ENCODE results near the gene NCKIPSD. TPM values are rescaled to one million over a fixed set of nuclear protein-coding genes. Genes with fewer than 3 reads are reported as not detected.

The NCKIPSD gene
- 15.9 and 18.9 TPM in 2 replicates for total RNA-seq

GRCh38 chr3:48685603-48686511 lies at the start of gene NCKIPSD:
Gene NCKIPSD, minus strand, starts transcription at chr3:48685915. Its CDS starts 108 bp downstream, at chr3:48685807.

DNA sequence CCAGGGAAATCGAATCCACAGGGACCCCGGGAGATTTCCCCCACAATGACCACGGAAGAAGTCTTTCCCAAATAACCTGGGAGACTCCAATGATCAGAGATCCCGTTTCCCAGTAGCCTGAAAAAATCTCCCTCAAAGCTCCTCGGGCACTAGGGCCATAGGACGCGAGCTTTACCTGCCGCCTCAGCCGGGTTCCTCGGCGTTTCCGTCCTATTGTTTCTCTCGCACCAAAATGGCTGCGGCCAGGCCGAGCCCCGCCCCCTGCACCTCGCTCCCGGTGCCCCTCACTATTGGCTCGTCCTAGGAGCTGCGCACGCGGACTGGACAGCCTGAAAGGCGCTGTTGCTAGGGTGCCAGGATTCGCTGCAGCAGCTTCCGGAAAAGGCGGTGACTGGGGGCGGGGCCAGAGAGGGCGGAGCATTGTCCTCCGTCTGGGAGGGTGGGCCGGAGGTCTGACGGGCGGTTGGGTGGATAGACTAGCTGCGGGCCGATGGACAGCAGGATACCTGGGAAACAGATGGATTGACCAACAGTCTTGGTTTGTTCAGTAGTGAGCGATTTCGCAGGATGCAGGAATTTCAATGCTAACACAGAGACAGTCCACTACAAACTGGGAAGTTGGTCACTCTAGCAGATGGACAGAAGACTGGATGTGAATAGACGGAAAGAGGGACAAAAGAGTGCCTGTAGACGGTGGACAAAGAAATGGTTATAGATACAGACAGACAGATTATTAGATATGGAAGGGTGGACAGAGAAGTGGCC lies 31.4 kb upstream of the NCKIPSD start, which contains the start of gene IP6K2:
Gene IP6K2, minus strand, starts transcription at position 240 of the 765 bp plus-strand sequence. CDS start 21,930 bp downstream, outside the sequence.

DNA sequence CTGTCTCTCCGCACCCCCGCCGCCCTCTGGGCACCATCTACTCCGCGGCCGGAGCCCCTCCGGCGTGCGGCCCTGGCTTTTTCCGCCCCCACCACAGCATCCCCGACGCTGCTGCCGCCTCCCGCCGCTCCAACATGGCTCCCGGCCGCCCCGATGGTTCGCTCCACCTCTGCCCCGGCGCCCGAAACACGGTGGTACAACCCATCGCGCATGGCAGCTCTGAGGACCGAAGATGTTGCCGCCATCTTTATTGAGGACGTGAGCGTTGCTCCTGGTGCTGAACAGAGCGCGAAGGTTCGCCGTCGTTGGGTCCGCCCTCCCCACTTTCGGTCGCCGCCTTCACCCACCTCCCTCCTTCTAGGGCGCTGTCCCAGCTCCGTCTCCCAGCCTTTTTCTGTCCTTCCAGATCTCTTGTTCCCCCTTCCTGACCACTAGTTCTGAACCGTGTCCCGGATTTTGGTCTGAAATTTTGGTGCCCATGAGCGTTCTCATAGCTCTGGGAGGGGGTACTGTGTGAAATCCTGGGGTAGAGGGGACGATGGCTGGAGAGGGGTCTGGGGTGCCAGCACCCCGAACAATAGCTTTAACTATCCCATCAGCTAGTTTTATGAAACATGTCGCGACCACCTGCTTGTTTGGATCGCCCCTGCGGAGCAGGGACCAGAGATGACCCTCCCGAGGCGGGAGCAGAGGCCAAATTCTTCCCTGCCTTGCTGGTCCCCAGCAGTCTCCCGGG lies 22.8 kb downstream of the NCKIPSD start, which contains the start of gene CELSR3:
Gene CELSR3, minus strand, starts transcription at position 134 of the 736 bp plus-strand sequence. CDS start 252 bp downstream, outside the sequence.

DNA sequence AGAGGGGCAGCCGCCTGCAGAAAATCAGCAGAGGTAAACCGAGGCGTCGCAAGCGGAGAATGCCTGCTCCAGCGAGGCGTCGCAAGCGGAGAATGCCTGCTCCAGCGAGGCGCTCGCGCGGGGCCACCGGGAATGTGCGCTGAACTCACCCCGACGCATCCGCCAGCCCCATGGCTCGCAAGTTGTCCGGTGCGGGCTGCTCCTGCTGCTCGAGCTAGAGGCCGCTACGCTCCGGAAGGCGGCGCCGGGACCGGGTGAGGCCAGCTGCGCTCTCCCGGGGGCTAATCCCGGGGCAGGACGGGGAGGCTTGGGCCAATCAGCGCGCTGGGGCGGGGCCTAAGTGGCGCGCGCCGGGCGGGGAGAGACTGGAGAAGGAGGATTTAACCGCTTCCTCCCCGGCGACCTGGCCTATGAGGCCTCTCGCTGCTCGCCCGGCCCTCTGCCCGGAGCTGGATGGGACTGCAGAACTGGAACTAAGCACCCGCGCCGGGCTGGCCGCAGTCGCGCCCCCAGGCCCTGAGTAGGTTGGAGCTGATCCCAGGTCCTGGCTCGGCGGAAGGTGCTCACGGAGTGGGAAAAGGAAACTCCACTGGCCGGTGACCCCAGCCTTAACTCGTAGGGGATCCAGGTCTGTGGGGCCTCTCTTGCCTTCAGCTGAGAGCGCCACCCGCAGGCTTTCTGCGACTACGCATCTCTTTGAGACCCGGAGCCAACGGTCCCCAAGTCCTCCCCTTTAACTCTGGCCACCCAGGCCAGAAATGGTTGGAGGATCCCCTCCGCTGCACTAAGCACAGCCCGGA lies 50.3 kb downstream of the NCKIPSD start, which contains the start of gene SLC26A6:
Gene SLC26A6, minus strand, starts transcription at position 240 of the 800 bp plus-strand sequence. Its CDS starts 68 bp downstream, at position 172.

Other genes starting within 250 kb of the NCKIPSD start
- gene CCDC51, start 245.8 kb downstream of the NCKIPSD start, total RNA-seq: 11.3 and 12.6 TPM in 2 replicates
- 69.9 and 93.4 TPM in 2 replicates for gene TMA7, start 245.7 kb downstream of the NCKIPSD start, total RNA-seq
- 5.1 and 6.3 TPM in 2 replicates for gene ATRIP, start 239.2 kb downstream of the NCKIPSD start, total RNA-seq
- gene SHISA5, start 181.7 kb downstream of the NCKIPSD start, total RNA-seq: 134 and 160 TPM in 2 replicates
- 59.8 and 62.5 TPM in 2 replicates for gene PFKFB4, start 129.1 kb downstream of the NCKIPSD start, total RNA-seq
- gene UCN2, start 122.1 kb downstream of the NCKIPSD start, total RNA-seq: 0.98 and 1.4 TPM in 2 replicates
- 32.6 and 40.7 TPM in 2 replicates for gene COL7A1, start 90.6 kb downstream of the NCKIPSD start, total RNA-seq
- gene UQCRC1, start 76.3 kb downstream of the NCKIPSD start, total RNA-seq: 229 and 273 TPM in 2 replicates
- gene TMEM89, start 64.1 kb downstream of the NCKIPSD start, total RNA-seq: not detected in 2 replicates
- gene SLC26A6, start 50.5 kb downstream of the NCKIPSD start, total RNA-seq: 19.3 and 20.7 TPM in 2 replicates
- gene CELSR3, start 23.0 kb downstream of the NCKIPSD start, total RNA-seq: 0.91 and 2.9 TPM in 2 replicates
- 33.9 and 34.5 TPM in 2 replicates for gene IP6K2, start 31.3 kb upstream of the NCKIPSD start, total RNA-seq
- 35.2 and 36.6 TPM in 2 replicates for gene PRKAR2A, start 162.0 kb upstream of the NCKIPSD start, total RNA-seq
- 15.4 and 15.5 TPM in 2 replicates for gene SLC25A20, start 213.0 kb upstream of the NCKIPSD start, total RNA-seq
- 68.4 and 71.4 TPM in 2 replicates for gene ARIH2, start 232.9 kb upstream of the NCKIPSD start, total RNA-seq

All from smooth muscle cell of the pulmonary artery (primary cell).